IMR-90 (cell line): ENCODE measurements around the gene CISTR. TPM values are rescaled to one million over a fixed set of nuclear protein-coding genes. Genes with fewer than 3 reads are reported as not detected.
"Not testable (repeated sequence)": the region's sequence is repeated elsewhere in the genome, so short reads cannot be mapped to it uniquely, and the experiment has no call there.

Experiments used
- ATAC-seq: fragments of 200-7000 bp; cut with Tn5 transposase; 2 replicates; pipeline ENCODE4 v1.9.1; 2020; ENCODE audit warnings: low read depth, mild to moderate bottlenecking, moderate library complexity
- BruUV-seq: library from RNA; stranded (reverse); fragments of 400-500 nt; replicated peaks from 2 replicates; lab custom pipeline; 2021; lab: Mats Ljungman, UMichigan
- CTCF ChIA-PET: fragments of 300-600 bp; formaldehyde crosslinking; extraction: SDS; loops from one replicate; lab custom pipeline; 2021; ENCODE audit warnings: antibody characterized with exemption; lab: Yijun Ruan, JAX
- POLR2A ChIA-PET: fragments of 300-600 bp; sonication (Branson Sonifier 250); formaldehyde crosslinking; loops from one replicate; lab custom pipeline; 2022; ENCODE audit warnings: antibody characterized with exemption; ENCODE audit not compliant: unreplicated experiment; lab: Charles Lee
- DNase-seq: peaks from one replicate; pipeline ENCODE4 v3.0.0; 2013
- H2AFZ ChIP-seq: replicated peaks from 2 replicates; pipeline ENCODE3; 2013; ENCODE audit warnings: low read length, mild to moderate bottlenecking; ENCODE audit not compliant: poor library complexity
- H2AK5ac ChIP-seq: 2 replicates; pipeline ENCODE4 v1.6.1; 2013; ENCODE audit warnings: low read depth, low read length, inconsistent platforms
- H2AK9ac ChIP-seq: replicated peaks from 2 replicates; pipeline ENCODE3; 2013; ENCODE audit warnings: mild to moderate bottlenecking, low read depth, low read length, moderate library complexity; ENCODE audit not compliant: poor library complexity
- H2BK120ac ChIP-seq: 2 replicates; pipeline ENCODE4 v1.6.1; 2013; ENCODE audit warnings: low read depth, low read length, inconsistent platforms
- H2BK15ac ChIP-seq: 3 replicates; pipeline ENCODE4 v1.6.1; 2013; ENCODE audit warnings: low read depth, low read length, inconsistent platforms
- H2BK20ac ChIP-seq: 2 replicates; pipeline ENCODE4 v1.6.1; 2013; ENCODE audit warnings: low read depth, mild to moderate bottlenecking, inconsistent platforms, low read length, moderate library complexity
- H2BK5ac ChIP-seq: 2 replicates; pipeline ENCODE4 v1.6.1; 2013; ENCODE audit warnings: mild to moderate bottlenecking, low read depth, low read length, inconsistent platforms; ENCODE audit not compliant: poor library complexity, severe bottlenecking
- H3K14ac ChIP-seq: replicated peaks from 2 replicates; pipeline ENCODE4 v1.6.1; 2013; ENCODE audit warnings: low read depth, low read length, inconsistent platforms
- H3K18ac ChIP-seq: 2 replicates; pipeline ENCODE4 v1.6.1; 2013; ENCODE audit warnings: low read depth, low read length, control low read depth
- H3K23ac ChIP-seq: 2 replicates; pipeline ENCODE4 v1.6.1; 2013; ENCODE audit warnings: low read depth, low read length, inconsistent platforms
- H3K27ac ChIP-seq: 2 replicates; pipeline ENCODE4 v1.5.1; 2013; ENCODE audit warnings: mild to moderate bottlenecking, control low read depth, low read length; ENCODE audit not compliant: insufficient read depth
- H3K27me3 ChIP-seq: 2 replicates; pipeline ENCODE4 v1.6.1; 2013; ENCODE audit warnings: low read length; ENCODE audit not compliant: control insufficient read depth, insufficient read depth
- H3K36me3 ChIP-seq: 2 replicates; pipeline ENCODE4 v1.6.1; 2013; ENCODE audit warnings: low read length, mixed read lengths; ENCODE audit not compliant: control insufficient read depth, insufficient read depth
- H3K4ac ChIP-seq: 2 replicates; pipeline ENCODE4 v1.6.1; 2013; ENCODE audit warnings: low read depth, low read length, inconsistent platforms
- H3K4me1 ChIP-seq: 2 replicates; pipeline ENCODE4 v1.6.1; 2013; ENCODE audit warnings: low read length, mixed read lengths; ENCODE audit not compliant: control insufficient read depth, insufficient read depth
- H3K4me2 ChIP-seq: 2 replicates; pipeline ENCODE4 v1.6.1; 2013; ENCODE audit warnings: low read depth, mild to moderate bottlenecking, control low read depth, low read length, moderate library complexity
- H3K4me3 ChIP-seq: 2 replicates; pipeline ENCODE4 v1.5.1; 2013; ENCODE audit warnings: low read depth, mild to moderate bottlenecking, control low read depth, low read length, moderate library complexity; ENCODE audit not compliant: insufficient read depth
- H3K56ac ChIP-seq: 2 replicates; pipeline ENCODE4 v1.6.1; 2013; ENCODE audit warnings: low read length, inconsistent platforms; ENCODE audit not compliant: insufficient read depth; ENCODE audit errors: extremely low read depth
- H3K79me1 ChIP-seq, 2 experiments: 2 replicates each; pipeline ENCODE4 v1.6.1; 2013; ENCODE audit warnings: low read length in 2 of 2, inconsistent platforms in 1 of 2, low read depth in 1 of 2
- H3K9ac ChIP-seq: 2 replicates; pipeline ENCODE4 v1.6.1; 2013; ENCODE audit warnings: low read depth, low read length, control low read depth
- H3K9me1 ChIP-seq: 2 replicates; pipeline ENCODE4 v1.6.1; 2013; ENCODE audit warnings: low read length, inconsistent platforms; ENCODE audit not compliant: insufficient read depth
- H3K9me3 ChIP-seq: 2 replicates; pipeline ENCODE4 v1.6.1; 2013; ENCODE audit warnings: low read length; ENCODE audit not compliant: control insufficient read depth, insufficient read depth
- H4K20me1 ChIP-seq: 2 replicates; pipeline ENCODE4 v1.6.1; 2013; ENCODE audit warnings: low read length, inconsistent platforms; ENCODE audit not compliant: insufficient read depth
- H4K5ac ChIP-seq: 2 replicates; pipeline ENCODE4 v1.6.1; 2013; ENCODE audit warnings: mild to moderate bottlenecking, low read depth, low read length, control low read depth
- H4K8ac ChIP-seq, 2 experiments: 2 replicates each; pipeline ENCODE4 v1.6.1; 2013; ENCODE audit warnings: low read depth in 2 of 2, low read length in 2 of 2, control low read depth in 1 of 2, inconsistent platforms in 1 of 2
- H4K91ac ChIP-seq: 2 replicates; pipeline ENCODE4 v1.6.1; 2013; ENCODE audit warnings: low read depth, low read length, inconsistent platforms; ENCODE audit not compliant: insufficient read depth
- NFE2L2 ChIP-seq: fragments of 150-350 bp; IDR thresholded peaks from 2 replicates; pipeline ENCODE4 v1.6.1; 2016; ENCODE audit warnings: low read depth, mild to moderate bottlenecking, low read length
- WGBS, 2 experiments: methylation state at CpG; one replicate each; pipeline versions ENCODE4 v1.1.5 to v1.1.7; 2013; ENCODE audit warnings: missing lambda C conversion rate in 2 of 2; ENCODE audit not compliant: insufficient read length in 1 of 2; ENCODE audit errors: extremely low coverage in 2 of 2; 5-methylcytosine and 5-hydroxymethylcytosine counted together
- dilution Hi-C: fragments of 300-500 bp; cut with HindIII; formaldehyde crosslinking; loops from one replicate; pipeline ENCODE4 v1.14.3; 2018; ENCODE audit warnings: low sequenced_read_pairs; ENCODE audit not compliant: unreplicated experiment
- in situ Hi-C: fragments of 300-500 bp; cut with MboI; formaldehyde crosslinking; loops from 3 replicates; pipeline ENCODE4 v1.14.3; 2019; ENCODE audit warnings: low sequenced_read_pairs, inconsistent platforms, mixed read lengths
- intact Hi-C: fragments of 100-400 bp; cut with micrococcal nuclease; formaldehyde crosslinking; loops from 2 replicates; pipeline ENCODE4 v1.10.0; 2022
- polyA plus RNA-seq, 3 experiments: library from polyadenylated mRNA; depleted of rRNA; stranded (reverse); fragments of >200 nt; gene quantifications; 2 replicates each; pipeline ENCODE4 v1.2.3, GENCODE V29; 2012; ENCODE audit warnings: low replicate concordance in 1 of 3
- total RNA-seq: library from RNA; depleted of rRNA; stranded (reverse); fragments of >200 nt; gene quantifications from 2 replicates; pipeline ENCODE4 v1.2.3, GENCODE V29; 2012

The CISTR gene
- total and polyA plus RNA-seq, 2 of the 4 experiments (the other 2 are of a cell fraction), result not detected

DNA sequence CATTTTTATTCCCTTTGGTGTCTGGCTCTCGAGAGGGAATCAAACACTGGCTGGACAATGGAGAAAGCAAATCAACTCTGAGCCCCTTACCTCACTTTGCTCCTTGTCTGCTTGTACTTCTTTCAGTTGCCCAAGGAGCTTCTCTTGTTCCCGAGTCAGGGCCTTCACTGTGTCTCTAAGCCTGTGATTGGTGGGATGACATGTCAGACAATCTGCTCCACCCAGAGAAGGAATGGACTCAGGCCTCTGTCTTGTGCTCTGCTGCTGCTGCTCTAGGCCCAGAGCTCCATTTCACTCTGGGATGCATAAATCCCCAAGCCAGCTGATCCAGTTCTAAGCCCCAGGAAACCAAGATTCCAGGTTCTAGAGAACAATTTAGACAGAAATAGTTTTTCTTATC, 32.1 kb downstream of the CISTR start:
- Histone ChIP-seq H3K14ac (no peak overlapping the region), H2BK5ac (no peak overlapping the region), H2AFZ (no peak overlapping the region), H3K36me3 (peaks cover 56% of the 10 kb centered on the region), H3K27ac (no peak overlapping the region), H2AK9ac (no peak overlapping the region), H3K4me2 (no peak overlapping the region), H3K27me3 (no peaks in the 10 kb centered on the region), H3K4ac (no peak overlapping the region), H3K4me1 (peaks cover 7% of the 10 kb centered on the region; the same call in 1 of the 2 replicates), H2BK20ac (no peak overlapping the region), H4K91ac (no peak overlapping the region), H3K9me1 (peaks cover 4% of the 10 kb centered on the region; the same call in 1 of the 2 replicates), H3K9ac (no peak overlapping the region), H4K8ac (no peak overlapping the region), H4K5ac (no peak overlapping the region), H2AK5ac (no peak overlapping the region), H3K18ac (no peak overlapping the region), H3K9me3 (no peaks in the 10 kb centered on the region), H3K79me1 (no peaks in the 10 kb centered on the region; a peak in 1 of 4 replicates), H3K4me3 (no peak overlapping the region), H2BK15ac (no peak overlapping the region), H3K23ac (no peak overlapping the region), H2BK120ac (no peak overlapping the region), H4K20me1 (peaks cover 3% of the 10 kb centered on the region; the same call in 1 of the 2 replicates), H3K56ac (no peak overlapping the region)
- dilution Hi-C loops, result no loop called here
- CTCF ChIA-PET, result interaction anchor here (0.7 kb wide), 1 partner anchor 27 kb away, joined by 4 read pairs; no protein-coding TSS in a partner anchor
- POLR2A ChIA-PET, result no interaction called here
- DNase-seq (no peak), ATAC-seq (no peak)
- in situ Hi-C loops, result no loop called here
- TF ChIP-seq NFE2L2, result no peak
- no TSS peak for BruUV-seq
- intact Hi-C loops, result no loop called here
- no CpG with 5 or more reads among the region's 2 CpGs for WGBS, 2 experiments

DNA sequence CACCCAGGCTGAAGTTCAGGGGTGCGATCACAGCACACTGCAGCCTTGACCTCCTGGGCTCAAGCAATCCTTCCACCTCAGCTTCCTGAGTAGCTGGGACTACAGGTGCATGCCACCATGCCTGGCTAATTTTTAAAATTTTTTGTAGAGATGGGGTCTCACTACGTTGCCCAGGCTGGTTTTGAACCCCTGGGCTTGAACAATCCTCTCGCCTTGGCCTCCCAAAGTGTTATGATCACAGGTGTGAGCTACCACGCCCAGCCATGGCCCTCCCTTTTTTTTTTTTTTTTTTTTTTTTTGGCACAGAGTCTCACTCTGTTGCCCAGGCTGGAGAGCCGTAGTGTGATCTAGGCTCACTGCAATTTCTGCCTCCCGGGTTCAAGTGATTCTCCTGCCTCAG, 33.2 kb downstream of the CISTR start:
- H3K9ac ChIP-seq, H3K9me1 ChIP-seq, H4K8ac ChIP-seq, H2BK5ac ChIP-seq, H3K18ac ChIP-seq, POLR2A ChIA-PET, H3K9me3 ChIP-seq, H4K20me1 ChIP-seq, intact Hi-C loops, H3K27ac ChIP-seq, H4K91ac ChIP-seq, H3K56ac ChIP-seq, H3K4me1 ChIP-seq, H2BK20ac ChIP-seq, DNase-seq, H3K14ac ChIP-seq, H2AFZ ChIP-seq, H2BK120ac ChIP-seq, H3K4ac ChIP-seq, CTCF ChIA-PET, ATAC-seq, BruUV-seq, H3K27me3 ChIP-seq, H3K23ac ChIP-seq, H2BK15ac ChIP-seq, H3K4me3 ChIP-seq, H4K5ac ChIP-seq, H2AK9ac ChIP-seq, H2AK5ac ChIP-seq, dilution Hi-C loops, in situ Hi-C loops, H3K4me2 ChIP-seq, H3K79me1 ChIP-seq: not testable (repeated sequence)
- 100% methylated on average over 1 of the region's 6 CpGs; no CpG with 5 or more reads in 1 of the 2 experiments for WGBS, 2 experiments
- peaks cover 62% of the 10 kb centered on the region for H3K36me3 ChIP-seq
